Karpas-422 (cell line): ENCODE results near the gene CTU1. TPM values are rescaled to one million over a fixed set of nuclear protein-coding genes. Genes with fewer than 3 reads are reported as not detected.

Experiments used
- DNase-seq: peaks from one replicate; pipeline ENCODE4 v3.0.0-alpha.2; 2015
- H2AFZ ChIP-seq: fragments of 200-600 bp; sonication (generic); 2 replicates; pipeline ENCODE4 v1.6.1; 2014; ENCODE audit warnings: antibody characterized with exemption, low read length, mixed read lengths
- H3K27ac ChIP-seq: fragments of 200-600 bp; sonication (generic); 2 replicates; pipeline ENCODE4 v1.5.1; 2014; ENCODE audit warnings: mild to moderate bottlenecking, low read length, moderate library complexity
- H3K27me3 ChIP-seq: fragments of 200-600 bp; sonication (generic); 2 replicates; pipeline ENCODE4 v1.6.1; 2014; ENCODE audit warnings: low read length, mixed read lengths
- H3K36me3 ChIP-seq: fragments of 200-600 bp; sonication (generic); 2 replicates; pipeline ENCODE4 v1.6.1; 2014; ENCODE audit warnings: low read length, mixed read lengths; ENCODE audit not compliant: insufficient read depth
- H3K4me1 ChIP-seq: fragments of 200-600 bp; sonication (generic); 2 replicates; pipeline ENCODE4 v1.6.1; 2014; ENCODE audit warnings: mild to moderate bottlenecking, low read length, mixed read lengths
- H3K4me2 ChIP-seq: fragments of 200-600 bp; sonication (generic); 2 replicates; pipeline ENCODE4 v1.6.1; 2014; ENCODE audit warnings: low read length, low read depth, mild to moderate bottlenecking; ENCODE audit not compliant: poor library complexity, severe bottlenecking
- H3K4me3 ChIP-seq: fragments of 200-600 bp; sonication (generic); 2 replicates; pipeline ENCODE4 v1.5.1; 2014; ENCODE audit warnings: mild to moderate bottlenecking, antibody characterized with exemption, low read length, mixed read lengths
- H3K79me2 ChIP-seq: fragments of 200-600 bp; sonication (generic); 2 replicates; pipeline ENCODE4 v1.6.1; 2014; ENCODE audit warnings: mild to moderate bottlenecking, low read length, mixed read lengths
- H3K9ac ChIP-seq: fragments of 200-600 bp; sonication (generic); 2 replicates; pipeline ENCODE4 v1.6.0; 2014; ENCODE audit warnings: low read length
- H3K9me2 ChIP-seq: fragments of 200-600 bp; sonication (generic), shearing (Covaris generic); replicated peaks from 2 replicates; pipeline ENCODE4 v1.6.0; 2014; ENCODE audit warnings: mild to moderate bottlenecking, low read length, moderate library complexity; ENCODE audit not compliant: insufficient read depth
- H3K9me3 ChIP-seq: fragments of 300-700, 200-600 bp; sonication (generic); 2 replicates; pipeline ENCODE4 v1.6.1; 2014; ENCODE audit warnings: low read length, mixed read lengths
- H4K20me1 ChIP-seq: fragments of 200-600 bp; sonication (generic); 2 replicates; pipeline ENCODE4 v1.6.1; 2014; ENCODE audit warnings: mild to moderate bottlenecking, antibody characterized with exemption, low read length, low read depth; ENCODE audit not compliant: insufficient read depth
- total RNA-seq: library from RNA; depleted of rRNA; stranded (reverse); fragments of >200 nt; shearing (Covaris generic); gene quantifications from 2 replicates; pipeline ENCODE4 v1.2.3, GENCODE V29; 2014; ENCODE audit warnings: low replicate concordance

CTU1 gene
- total RNA-seq, 1 experiment from 2014 or later, result 3.2 TPM

- Histone ChIP-seq H3K27me3 (no peaks in the 10 kb centered on the region), H3K9me3 (no peaks in the 10 kb centered on the region), H4K20me1 (no peaks in the 10 kb centered on the region), H2AFZ (peak overlapping the region; percentile 6; the same call in 1 of the 2 replicates), H3K36me3 (0 out of 2 replicates have a peak, but pooled peaks cover 4% of the 10 kb centered on the region), H3K27ac (no peak overlapping the region), H3K9me2 (no peaks in the 10 kb centered on the region), H3K79me2 (peaks cover 35% of the 10 kb centered on the region), H3K4me2 (peak overlapping the region; percentile 60), H3K4me1 (peaks cover 15% of the 10 kb centered on the region), H3K4me3 (peak overlapping the region; percentile 88), H3K9ac (peak overlapping the region; percentile 47)
- no peak for DNase-seq
Measured at GRCh38 chr19:51108805-51109146, 567 bp upstream of the CTU1 start.

GRCh38 chr19:51107406-51108065, 673 bp downstream of the CTU1 start:
- Histone ChIP-seq H3K9me3 (no peaks in the 10 kb centered on the region), H3K4me2 (peak overlapping the region; percentile 82), H3K27ac (no peak overlapping the region; the same call in 1 of the 2 replicates), H4K20me1 (0 out of 2 replicates have a peak, but pooled peaks cover under 1% of the 10 kb centered on the region), H3K4me1 (peaks cover 15% of the 10 kb centered on the region), H3K27me3 (no peaks in the 10 kb centered on the region), H3K9ac (peak overlapping the region; percentile 86), H3K36me3 (peaks cover 10% of the 10 kb centered on the region; the same call in 1 of the 2 replicates), H2AFZ (peak overlapping the region; percentile 35; the same call in 1 of the 2 replicates), H3K9me2 (no peaks in the 10 kb centered on the region), H3K4me3 (peak overlapping the region; percentile 88), H3K79me2 (peaks cover 41% of the 10 kb centered on the region)
- DNase-seq, result peak; percentile 78

- H3K4me3 ChIP-seq, result no peak overlapping the region
- no peaks in the 10 kb centered on the region for H3K9me3 ChIP-seq
- H3K9me2 ChIP-seq, result no peaks in the 10 kb centered on the region
- 0 out of 2 replicates have a peak, but pooled peaks cover 6% of the 10 kb centered on the region for H4K20me1 ChIP-seq
- no peak overlapping the region for H3K4me2 ChIP-seq
- H3K4me1 ChIP-seq, result peaks cover 14% of the 10 kb centered on the region
- H3K9ac ChIP-seq, result no peak overlapping the region
- peaks cover 45% of the 10 kb centered on the region for H3K79me2 ChIP-seq
- no peak overlapping the region for H3K27ac ChIP-seq
- no peak for DNase-seq
- H3K27me3 ChIP-seq, result no peaks in the 10 kb centered on the region
- H2AFZ ChIP-seq, result no peak overlapping the region
- H3K36me3 ChIP-seq, result peaks cover 13% of the 10 kb centered on the region; the same call in 1 of the 2 replicates
Measured at GRCh38 chr19:51103926-51104341, 4.3 kb downstream of the CTU1 start.

- Histone ChIP-seq H3K9me3 (no peaks in the 10 kb centered on the region), H4K20me1 (0 out of 2 replicates have a peak, but pooled peaks cover 6% of the 10 kb centered on the region), H3K79me2 (peaks cover 43% of the 10 kb centered on the region), H3K36me3 (peaks cover 13% of the 10 kb centered on the region; the same call in 1 of the 2 replicates), H3K9me2 (no peaks in the 10 kb centered on the region), H3K9ac (no peak overlapping the region), H3K27ac (no peak overlapping the region), H3K4me3 (no peak overlapping the region), H3K27me3 (no peaks in the 10 kb centered on the region), H3K4me1 (peaks cover 9% of the 10 kb centered on the region), H2AFZ (no peak overlapping the region), H3K4me2 (no peak overlapping the region)
- no peak for DNase-seq
Measured at GRCh38 chr19:51102991-51103390, 5.2 kb downstream of the CTU1 start.

- Histone ChIP-seq H4K20me1 (peaks cover 15% of the 10 kb centered on the region), H3K9ac (no peak overlapping the region), H3K4me2 (no peak overlapping the region), H3K36me3 (peaks cover 13% of the 10 kb centered on the region; the same call in 1 of the 2 replicates), H3K9me3 (no peaks in the 10 kb centered on the region), H2AFZ (no peak overlapping the region), H3K27me3 (no peaks in the 10 kb centered on the region), H3K9me2 (no peaks in the 10 kb centered on the region), H3K27ac (no peak overlapping the region), H3K4me1 (no peaks in the 10 kb centered on the region), H3K4me3 (no peak overlapping the region), H3K79me2 (peaks cover 29% of the 10 kb centered on the region)
- no peak for DNase-seq
Measured at GRCh38 chr19:51101171-51101865, 6.9 kb downstream of the CTU1 start.

- H2AFZ ChIP-seq, result no peak overlapping the region
- H3K4me3 ChIP-seq, result no peak overlapping the region
- no peaks in the 10 kb centered on the region for H3K9me3 ChIP-seq
- no peak overlapping the region for H3K4me2 ChIP-seq
- no peaks in the 10 kb centered on the region for H3K27me3 ChIP-seq
- peaks cover 22% of the 10 kb centered on the region for H3K79me2 ChIP-seq
- no peak overlapping the region for H3K27ac ChIP-seq
- peaks cover 21% of the 10 kb centered on the region for H4K20me1 ChIP-seq
- peaks cover 17% of the 10 kb centered on the region; the same call in 1 of the 2 replicates for H3K36me3 ChIP-seq
- no peak for DNase-seq
- no peaks in the 10 kb centered on the region for H3K4me1 ChIP-seq
- no peak overlapping the region for H3K9ac ChIP-seq
- no peaks in the 10 kb centered on the region for H3K9me2 ChIP-seq
Measured at GRCh38 chr19:51100601-51101000, 7.6 kb downstream of the CTU1 start.

- Histone ChIP-seq H3K4me1 (no peaks in the 10 kb centered on the region), H2AFZ (no peak overlapping the region), H3K9me3 (no peaks in the 10 kb centered on the region), H3K27ac (no peak overlapping the region), H3K36me3 (peaks cover 13% of the 10 kb centered on the region; the same call in 1 of the 2 replicates), H4K20me1 (peaks cover 28% of the 10 kb centered on the region), H3K27me3 (no peaks in the 10 kb centered on the region), H3K9ac (no peak overlapping the region), H3K4me2 (no peak overlapping the region), H3K4me3 (no peak overlapping the region), H3K9me2 (no peaks in the 10 kb centered on the region), H3K79me2 (peaks cover 10% of the 10 kb centered on the region; the same call in 1 of the 2 replicates)
- no peak for DNase-seq
Measured at GRCh38 chr19:51099047-51099382, 9.2 kb downstream of the CTU1 start.

GRCh38 chr19:51098365-51099046, 9.7 kb downstream of the CTU1 start:
- H3K9me2 ChIP-seq, result no peaks in the 10 kb centered on the region
- no peak overlapping the region for H3K4me3 ChIP-seq
- H3K36me3 ChIP-seq, result peaks cover 13% of the 10 kb centered on the region; the same call in 1 of the 2 replicates
- H2AFZ ChIP-seq, result no peak overlapping the region
- H3K9ac ChIP-seq, result no peak overlapping the region
- no peak for DNase-seq
- no peak overlapping the region for H3K27ac ChIP-seq
- no peaks in the 10 kb centered on the region for H3K9me3 ChIP-seq
- H3K4me2 ChIP-seq, result no peak overlapping the region
- H3K27me3 ChIP-seq, result no peaks in the 10 kb centered on the region
- peaks cover 10% of the 10 kb centered on the region; the same call in 1 of the 2 replicates for H3K79me2 ChIP-seq
- H4K20me1 ChIP-seq, result peaks cover 33% of the 10 kb centered on the region
- no peaks in the 10 kb centered on the region for H3K4me1 ChIP-seq
